Nucleus accumbens (tissue), 56 donors: ENCODE measurements around the gene CERS6.
"Not testable (repeated sequence)": the region's sequence is repeated elsewhere in the genome, so short reads cannot be mapped to it uniquely, and the experiment has no call there.

ENCODE experiments used
- DNase-seq, 56 donors: peaks; one replicate each; lab custom pipeline; 2025; lab: John Stamatoyannopoulos, UW

Gene CERS6

GRCh38 chr2:168494190-168494711, 38.2 kb downstream of the CERS6 start:
- DNase-seq = no peak

- DNase-seq = no peak
Observed at GRCh38 chr2:168495524-168495923, 39.5 kb downstream of the CERS6 start.

DNA sequence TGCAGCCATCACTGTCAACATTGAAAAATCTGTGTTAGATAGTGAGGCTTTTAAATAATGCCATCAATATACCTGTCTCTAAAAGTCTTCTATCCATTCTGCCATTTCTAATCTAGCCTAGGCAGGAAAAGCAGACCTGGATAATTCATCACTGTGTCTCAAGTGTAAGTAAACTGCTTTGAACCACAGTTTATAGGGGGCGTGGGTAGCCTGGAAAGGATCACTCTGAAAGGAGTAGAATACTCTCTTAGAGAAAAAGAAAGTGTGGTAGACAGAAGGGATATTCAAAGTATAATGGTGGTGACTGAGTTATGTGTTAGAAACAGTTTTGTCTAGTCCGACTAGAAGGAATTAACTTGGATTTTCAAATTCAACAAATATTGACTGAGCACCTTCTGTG, 40.8 kb downstream of the CERS6 start:
- no peak for DNase-seq

- DNase-seq = no peak
Observed at GRCh38 chr2:168499500-168499899, 43.4 kb downstream of the CERS6 start.

DNA sequence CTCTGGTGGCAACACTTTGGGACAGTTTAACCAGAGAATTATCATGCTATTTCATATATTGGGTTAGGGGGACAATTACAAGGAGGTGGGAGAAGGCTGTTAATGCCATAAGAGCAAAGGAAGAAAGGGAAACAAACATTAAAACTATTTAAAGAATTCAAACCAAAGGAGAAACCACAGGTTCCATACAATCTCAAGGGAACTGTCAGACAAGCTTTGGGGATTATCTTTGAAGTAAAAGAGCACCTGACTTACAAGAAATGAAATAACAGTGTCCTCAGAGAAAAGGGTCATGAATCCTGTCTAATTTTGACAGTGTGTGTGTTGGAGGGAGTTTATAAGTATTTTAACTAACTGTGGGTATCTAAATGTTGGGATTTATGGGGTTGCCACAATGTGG, 44.4 kb downstream of the CERS6 start:
- no peak for DNase-seq

DNA sequence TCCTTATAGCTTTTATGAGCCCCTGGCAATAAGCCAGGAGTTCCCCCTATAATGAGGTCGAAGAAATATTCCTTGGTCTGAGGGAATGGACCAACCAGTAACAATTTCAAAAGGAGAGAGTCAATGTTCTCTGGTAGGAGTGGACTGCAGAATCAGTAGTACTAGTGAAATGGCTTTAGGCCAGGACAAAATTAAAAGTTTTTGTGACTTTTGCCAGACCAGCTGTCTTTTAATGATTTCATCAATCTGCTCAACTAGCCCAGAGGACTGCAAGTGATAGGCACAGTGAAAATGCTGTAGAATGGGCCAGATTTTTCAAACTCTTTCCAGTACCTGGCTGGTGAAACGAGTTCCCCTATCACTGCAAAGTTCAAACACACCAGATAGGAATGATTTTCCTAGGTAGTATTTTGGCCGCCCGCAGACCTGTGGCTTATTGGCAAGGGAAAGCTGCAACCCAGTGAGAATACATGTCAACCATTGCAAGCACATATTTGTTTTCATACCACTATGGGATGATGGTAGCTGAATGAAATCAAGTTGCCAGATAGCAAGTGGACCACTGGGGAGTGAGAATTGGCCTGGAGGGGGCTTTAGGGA, 45.5 kb downstream of the CERS6 start:
- DNase-seq = no peak

GRCh38 chr2:168502852-168503251, 46.8 kb downstream of the CERS6 start:
- DNase-seq = not testable (repeated sequence)

DNA sequence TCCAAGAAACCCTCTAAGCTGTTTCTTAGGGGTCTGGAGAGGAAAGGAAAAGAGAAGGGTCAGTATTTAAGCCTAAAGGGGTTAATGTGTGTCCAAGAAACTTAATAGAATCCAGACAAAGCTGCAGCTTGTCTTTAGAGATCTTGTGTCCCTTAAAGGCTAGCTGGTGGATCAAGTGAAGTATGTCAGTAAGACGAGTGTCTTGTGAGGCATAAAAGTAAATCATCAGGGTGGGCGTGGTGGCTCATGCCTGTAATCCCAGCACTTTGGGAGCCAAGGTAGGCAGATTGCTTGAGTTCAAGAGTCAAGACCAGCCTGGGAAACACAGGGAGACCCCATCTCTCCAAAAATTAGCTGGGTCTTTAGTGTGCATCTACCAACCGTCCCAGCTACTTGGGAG, 47.8 kb downstream of the CERS6 start:
- no peak for DNase-seq

DNA sequence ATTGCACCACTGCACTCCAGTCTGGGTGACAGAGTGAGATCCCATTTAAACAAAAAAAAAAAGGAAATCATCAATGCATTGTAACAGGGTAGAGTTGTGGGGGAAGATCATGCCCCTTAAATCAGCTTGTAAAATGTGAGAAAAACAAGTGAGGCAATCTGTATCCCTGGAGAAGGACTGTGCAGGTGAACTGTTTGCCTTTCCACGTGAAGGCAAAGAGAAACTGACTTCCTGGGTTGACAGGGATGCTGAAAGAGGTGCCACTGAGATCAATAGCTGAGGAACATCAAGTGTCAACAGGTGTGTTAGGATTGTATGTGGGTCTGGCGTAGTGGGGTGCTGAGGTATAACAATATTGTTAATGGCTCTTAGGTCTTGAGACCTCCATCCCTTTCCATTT, 48.3 kb downstream of the CERS6 start:
- no peak for DNase-seq

- DNase-seq = no peak
Observed at GRCh38 chr2:168510125-168510756, 54.2 kb downstream of the CERS6 start.

- DNase-seq = no peak
Observed at GRCh38 chr2:168514692-168515091, 58.6 kb downstream of the CERS6 start.

DNA sequence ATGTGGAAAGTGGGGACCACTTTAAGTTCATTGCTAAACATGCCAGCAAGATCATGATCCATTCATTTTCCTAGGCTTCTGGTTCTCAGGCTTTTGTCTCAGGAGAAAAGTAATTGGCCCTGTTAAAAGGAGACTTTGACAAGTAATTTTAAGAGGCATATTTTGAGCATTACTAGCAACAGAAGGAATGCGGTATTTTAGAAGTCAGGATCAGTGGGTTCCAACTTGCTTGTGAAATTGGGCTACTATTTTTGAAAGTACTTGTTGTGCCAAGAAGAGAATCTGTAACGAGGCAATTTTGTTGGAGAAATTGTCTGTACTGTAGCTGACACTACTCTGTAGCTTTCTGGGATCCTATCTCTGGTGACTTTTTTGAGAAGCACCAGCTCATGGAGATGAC, 59.4 kb downstream of the CERS6 start:
- DNase-seq = no peak

DNA sequence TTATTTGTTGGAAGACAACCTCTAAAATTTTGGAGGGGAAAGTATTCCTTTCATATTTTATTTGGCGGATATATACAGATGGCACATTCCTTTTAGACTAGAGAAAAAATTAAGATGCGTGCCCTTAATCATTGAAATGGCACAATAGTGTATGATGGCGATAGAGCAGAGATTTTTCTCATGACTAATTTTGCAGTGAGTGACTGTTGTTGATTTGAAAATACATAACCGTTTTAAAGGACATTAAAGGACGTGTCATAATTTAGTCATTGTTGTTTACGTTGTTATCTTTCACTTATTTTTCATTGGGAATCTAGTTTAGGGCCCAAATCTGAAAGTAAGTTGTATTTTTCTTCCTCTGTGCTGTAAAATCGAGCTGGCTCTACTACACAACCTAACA, 61.7 kb downstream of the CERS6 start:
- no peak for DNase-seq

DNA sequence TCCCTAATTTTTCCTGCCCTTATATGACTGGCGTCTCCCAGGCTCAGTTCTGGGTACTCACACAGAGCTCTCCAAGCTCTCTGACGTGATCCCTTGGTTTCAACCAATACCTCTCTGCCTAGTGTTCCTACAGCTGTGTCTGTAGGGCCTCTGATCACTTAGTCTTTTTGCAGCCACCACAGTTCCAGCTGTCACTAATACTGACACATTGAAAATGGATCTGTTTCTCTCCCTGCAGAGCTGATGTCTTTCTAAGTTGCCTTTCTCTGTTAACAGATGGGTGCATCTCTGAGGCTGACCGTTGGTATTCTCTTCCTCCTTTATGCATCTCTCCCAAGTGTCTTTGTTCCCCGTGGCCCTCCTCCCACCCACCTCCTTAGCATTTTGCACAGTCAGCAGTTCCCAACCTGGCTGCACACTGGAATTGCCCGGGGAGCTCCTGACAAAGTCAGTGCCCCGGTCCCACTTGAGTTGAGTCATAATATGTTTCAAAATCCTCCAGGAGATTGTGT, 62.5 kb downstream of the CERS6 start:
- DNase-seq = peak in 2 of 56 donors; percentile 4 to 22

- DNase-seq = no peak
Observed at GRCh38 chr2:168519534-168520308, 63.6 kb downstream of the CERS6 start.

GRCh38 chr2:168521053-168521741, 65.1 kb downstream of the CERS6 start:
- peak in 14 of 56 donors; percentile 10 to 35 (median 16) for DNase-seq

DNA sequence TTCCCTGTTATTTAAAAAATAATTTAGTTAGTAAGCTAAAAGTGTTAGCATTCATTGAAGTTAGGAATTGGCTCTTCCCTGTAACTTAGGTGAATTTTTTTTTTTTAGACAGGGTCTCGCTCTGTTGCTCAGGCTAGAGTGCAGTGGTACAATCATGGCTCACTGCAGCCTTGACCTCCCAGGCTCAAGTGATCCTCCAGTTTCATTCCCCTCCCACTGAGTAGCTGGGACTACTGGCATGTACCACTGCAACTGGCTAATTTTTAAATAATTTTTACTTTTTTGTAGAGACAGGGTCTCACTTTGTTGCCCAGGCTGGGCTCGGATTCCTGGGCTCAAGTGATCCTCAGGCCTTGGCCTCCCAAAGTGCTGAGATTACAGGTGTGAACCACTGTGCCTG, 66.4 kb downstream of the CERS6 start:
- DNase-seq = no peak

- no peak for DNase-seq
Observed at GRCh38 chr2:168524005-168524404, 67.9 kb downstream of the CERS6 start.

DNA sequence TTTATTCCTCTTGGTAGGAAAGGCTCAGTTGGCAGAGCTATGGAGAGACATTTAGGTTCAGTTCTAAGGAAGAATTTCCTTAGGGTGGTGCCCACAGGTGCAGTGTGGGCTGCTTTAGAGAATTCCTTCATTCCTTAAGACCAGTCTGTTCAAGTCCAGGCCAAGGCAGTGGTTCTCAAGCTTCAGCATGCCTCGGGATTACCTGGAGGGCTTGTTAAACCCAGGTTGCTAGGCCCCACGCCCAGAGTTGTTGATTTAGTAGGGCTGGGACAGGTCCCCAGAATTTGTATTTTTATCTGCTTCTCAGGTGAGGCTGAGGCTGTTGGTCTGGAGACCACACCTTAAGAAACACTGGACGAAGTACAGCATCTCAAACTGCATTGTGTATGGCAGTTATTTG, 68.9 kb downstream of the CERS6 start:
- DNase-seq = no peak

DNA sequence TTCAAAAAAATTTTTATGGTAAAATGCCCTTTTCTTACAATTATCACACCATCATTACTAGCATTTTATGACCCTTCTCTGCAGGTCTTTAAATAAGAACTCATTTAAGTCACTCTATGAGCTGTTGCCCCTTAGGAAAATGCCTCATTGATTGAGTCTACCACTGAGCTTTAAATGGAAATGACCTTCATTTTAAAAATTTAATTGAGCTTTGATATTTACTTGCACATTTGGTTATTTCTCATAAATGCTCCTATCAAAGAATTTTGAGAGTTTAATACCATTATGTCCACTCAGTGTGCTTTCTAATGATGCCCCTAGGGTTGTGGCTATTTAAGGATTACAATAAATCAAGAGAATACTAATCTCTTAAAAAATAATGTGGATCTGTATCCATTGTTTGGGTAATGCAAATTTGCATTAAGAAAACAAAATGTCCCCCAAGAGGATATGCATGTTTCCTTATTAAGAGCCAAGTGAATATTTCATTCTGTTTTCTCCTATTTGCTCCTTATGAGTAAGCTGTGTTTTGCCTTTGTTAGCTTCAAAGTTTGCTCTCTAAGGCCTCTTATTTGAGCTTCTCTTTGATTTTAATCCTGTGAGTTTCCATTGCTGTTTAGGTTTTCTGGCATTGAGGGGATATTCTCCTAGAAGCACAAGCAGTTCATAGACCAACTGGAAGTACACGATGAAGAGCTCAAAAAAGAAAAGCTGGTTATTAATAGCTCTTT, 69.8 kb downstream of the CERS6 start:
- DNase-seq = no peak
